ENCODE data around the gene CES3. TPM values are rescaled to one million over a fixed set of nuclear protein-coding genes. Genes with fewer than 3 reads are reported as not detected.
"Not testable (repeated sequence)": the region's sequence is repeated elsewhere in the genome, so short reads cannot be mapped to it uniquely, and the experiment has no call there.

The CES3 gene
- total RNA-seq, 1 donor from 2014 or later: 0.12 TPM

DNA sequence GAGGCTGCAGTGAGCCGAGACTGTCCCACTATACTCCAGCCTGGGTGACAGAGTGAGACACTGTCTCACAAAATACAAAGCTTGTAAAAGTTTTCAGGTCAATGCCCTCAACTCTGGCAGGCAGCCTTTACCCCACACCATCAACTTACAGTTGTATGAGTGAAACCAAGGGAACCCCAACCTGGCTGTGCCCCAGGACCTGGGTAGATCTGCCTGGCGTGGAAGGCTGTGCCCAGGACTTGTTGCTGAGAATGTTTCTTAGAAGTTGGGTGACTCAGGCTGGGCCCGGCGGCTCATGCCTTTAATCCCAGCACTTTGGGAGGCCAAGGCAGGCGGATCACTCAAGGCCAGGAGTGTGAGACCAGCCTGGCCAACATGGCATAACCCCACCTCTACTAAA is 7.8 kb downstream of the CES3 start:
- Mint-ChIP-seq H3K4me1 (ENCODE audit: low read depth) (no peaks in the 10 kb centered on the region), H3K27ac (ENCODE audit: unreplicated experiment) (no peak overlapping the region), H3K4me3 (ENCODE audit: unreplicated experiment) (no peak overlapping the region), H3K27me3 (ENCODE audit: low read depth) (peaks cover 27% of the 10 kb centered on the region), H3K36me3 (ENCODE audit: low read depth) (no peaks in the 10 kb centered on the region), H3K9me3 (ENCODE audit: low read depth) (no peaks in the 10 kb centered on the region)
- TF ChIP-seq, protein P1, sequence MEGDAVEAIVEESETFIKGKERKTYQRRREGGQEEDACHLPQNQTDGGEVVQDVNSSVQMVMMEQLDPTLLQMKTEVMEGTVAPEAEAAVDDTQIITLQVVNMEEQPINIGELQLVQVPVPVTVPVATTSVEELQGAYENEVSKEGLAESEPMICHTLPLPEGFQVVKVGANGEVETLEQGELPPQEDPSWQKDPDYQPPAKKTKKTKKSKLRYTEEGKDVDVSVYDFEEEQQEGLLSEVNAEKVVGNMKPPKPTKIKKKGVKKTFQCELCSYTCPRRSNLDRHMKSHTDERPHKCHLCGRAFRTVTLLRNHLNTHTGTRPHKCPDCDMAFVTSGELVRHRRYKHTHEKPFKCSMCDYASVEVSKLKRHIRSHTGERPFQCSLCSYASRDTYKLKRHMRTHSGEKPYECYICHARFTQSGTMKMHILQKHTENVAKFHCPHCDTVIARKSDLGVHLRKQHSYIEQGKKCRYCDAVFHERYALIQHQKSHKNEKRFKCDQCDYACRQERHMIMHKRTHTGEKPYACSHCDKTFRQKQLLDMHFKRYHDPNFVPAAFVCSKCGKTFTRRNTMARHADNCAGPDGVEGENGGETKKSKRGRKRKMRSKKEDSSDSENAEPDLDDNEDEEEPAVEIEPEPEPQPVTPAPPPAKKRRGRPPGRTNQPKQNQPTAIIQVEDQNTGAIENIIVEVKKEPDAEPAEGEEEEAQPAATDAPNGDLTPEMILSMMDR (IDR thresholded peaks at IDR 0.05): no peak
- DNase-seq (ENCODE audit: low spot score): no peak

DNA sequence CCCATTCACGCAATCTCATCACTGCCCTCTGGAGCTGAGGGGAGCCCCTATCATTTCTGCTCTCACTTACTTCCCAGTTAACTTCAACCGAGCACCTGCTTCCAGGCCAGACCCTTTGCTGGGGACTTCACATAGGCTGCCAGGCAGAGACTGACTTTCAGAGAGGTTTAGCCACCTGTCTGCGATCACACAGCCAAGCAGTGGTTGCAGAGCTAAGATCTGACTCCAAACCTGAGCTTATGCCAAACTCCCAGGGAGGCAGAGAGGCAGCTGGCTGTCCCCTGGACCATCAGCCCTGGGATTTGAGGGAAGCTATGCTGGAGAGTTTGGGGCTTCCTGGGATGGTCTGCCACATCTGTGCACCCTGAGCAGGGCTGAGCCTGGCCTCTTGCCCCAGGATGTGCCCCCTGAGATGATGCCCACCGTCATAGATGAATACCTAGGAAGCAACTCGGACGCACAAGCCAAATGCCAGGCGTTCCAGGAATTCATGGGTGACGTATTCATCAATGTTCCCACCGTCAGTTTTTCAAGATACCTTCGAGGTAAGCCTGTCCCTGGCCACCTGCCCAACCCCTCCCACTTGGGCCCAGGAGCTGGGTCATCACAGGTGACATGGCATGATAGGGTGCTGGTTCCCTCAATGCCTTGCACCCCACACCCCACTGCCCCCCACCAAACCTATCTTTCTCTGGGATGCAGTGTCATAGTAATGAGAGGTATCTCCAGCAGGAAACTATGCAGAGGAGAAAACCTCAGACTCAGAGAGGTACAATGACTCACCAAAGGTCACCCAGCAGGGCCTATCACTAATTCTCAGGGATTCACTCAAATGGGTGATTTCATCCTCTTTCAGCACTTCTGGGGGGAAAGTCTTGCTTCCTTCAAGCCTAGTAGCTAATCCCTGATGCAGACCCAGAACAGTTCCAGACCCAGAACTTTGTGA is 10.0 kb downstream of the CES3 start:
- TF ChIP-seq, protein P1 (IDR thresholded peaks at IDR 0.05): no peak
- Mint-ChIP-seq H3K27me3 (ENCODE audit: low read depth) (peaks cover 17% of the 10 kb centered on the region), H3K36me3 (ENCODE audit: low read depth) (no peaks in the 10 kb centered on the region), H3K4me3 (ENCODE audit: unreplicated experiment) (no peak overlapping the region), H3K27ac (ENCODE audit: unreplicated experiment) (no peak overlapping the region), H3K4me1 (ENCODE audit: low read depth) (no peaks in the 10 kb centered on the region), H3K9me3 (ENCODE audit: low read depth) (no peaks in the 10 kb centered on the region)
- DNase-seq (ENCODE audit: low spot score): no peak

GRCh38 chr16:66972983-66973382 is 11.9 kb downstream of the CES3 start:
- Mint-ChIP-seq H3K4me3 (ENCODE audit: unreplicated experiment) (no peak overlapping the region), H3K27me3 (ENCODE audit: low read depth) (peaks cover 7% of the 10 kb centered on the region), H3K27ac (ENCODE audit: unreplicated experiment) (no peak overlapping the region), H3K36me3 (ENCODE audit: low read depth) (no peaks in the 10 kb centered on the region), H3K9me3 (ENCODE audit: low read depth) (no peaks in the 10 kb centered on the region), H3K4me1 (ENCODE audit: low read depth) (no peaks in the 10 kb centered on the region)
- TF ChIP-seq, protein P1 (IDR thresholded peaks at IDR 0.05): no peak
- no peak for DNase-seq (ENCODE audit: low spot score)

GRCh38 chr16:66973716-66974115 is 12.7 kb downstream of the CES3 start:
- Mint-ChIP-seq H3K4me1 (ENCODE audit: low read depth) (no peaks in the 10 kb centered on the region), H3K27me3 (ENCODE audit: low read depth) (peaks cover 6% of the 10 kb centered on the region), H3K36me3 (ENCODE audit: low read depth) (no peaks in the 10 kb centered on the region), H3K27ac (ENCODE audit: unreplicated experiment) (no peak overlapping the region), H3K4me3 (ENCODE audit: unreplicated experiment) (no peak overlapping the region), H3K9me3 (ENCODE audit: low read depth) (no peaks in the 10 kb centered on the region)
- no peak for DNase-seq (ENCODE audit: low spot score)
- TF ChIP-seq, protein P1 (IDR thresholded peaks at IDR 0.05): no peak

GRCh38 chr16:66974156-66974931 is 13.3 kb downstream of the CES3 start:
- H3K27ac Mint-ChIP-seq (ENCODE audit: unreplicated experiment); H3K27me3 Mint-ChIP-seq (ENCODE audit: low read depth): not testable (repeated sequence)

DNA sequence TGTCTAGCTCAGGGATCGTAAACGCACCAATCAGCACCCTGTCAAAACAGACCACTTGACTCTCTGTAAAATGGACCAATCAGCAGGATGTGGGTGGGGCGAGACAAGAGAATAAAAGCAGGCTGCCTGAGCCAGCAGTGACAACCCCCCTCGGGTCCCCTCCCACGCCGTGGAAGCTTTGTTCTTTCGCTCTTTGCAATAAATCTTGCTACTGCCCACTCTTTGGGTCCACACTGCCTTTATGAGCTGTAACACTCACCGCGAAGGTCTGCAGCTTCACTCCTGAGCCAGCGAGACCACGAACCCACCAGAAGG is 13.8 kb downstream of the CES3 start:
- H3K27me3 Mint-ChIP-seq (ENCODE audit: low read depth); H3K4me3 Mint-ChIP-seq (ENCODE audit: unreplicated experiment); H3K27ac Mint-ChIP-seq (ENCODE audit: unreplicated experiment); H3K36me3 Mint-ChIP-seq (ENCODE audit: low read depth); DNase-seq (ENCODE audit: low spot score); H3K9me3 Mint-ChIP-seq (ENCODE audit: low read depth); H3K4me1 Mint-ChIP-seq (ENCODE audit: low read depth): not testable (repeated sequence)

More at GRCh38 chr16:66974156-66974931, 13.3 kb downstream of the CES3 start:
- H3K9me3 Mint-ChIP-seq (ENCODE audit: low read depth); DNase-seq (ENCODE audit: low spot score); H3K4me3 Mint-ChIP-seq (ENCODE audit: unreplicated experiment); H3K36me3 Mint-ChIP-seq (ENCODE audit: low read depth); H3K4me1 Mint-ChIP-seq (ENCODE audit: low read depth): not testable (repeated sequence)
